GM12864 (cell line): Measurements from ENCODE around the gene SEPTIN2.

Source experiments
- DNase-seq: peaks from one replicate; pipeline ENCODE4 v3.0.0-alpha.2; 2011; ENCODE audit warnings: low read depth
- H3K4me3 ChIP-seq: 2 replicates; pipeline ENCODE4 v1.5.1; 2011; ENCODE audit warnings: mild to moderate bottlenecking, low read depth, low read length, control low read depth
- CTCF ChIP-seq: IDR thresholded peaks from 2 replicates; pipeline ENCODE4 v1.5.1; 2011; ENCODE audit warnings: low read depth, mild to moderate bottlenecking, moderate library complexity, low read length, control low read depth, inconsistent platforms; ENCODE audit errors: missing control alignments

SEPTIN2 gene

GRCh38 chr2:241298673-241299072, 17.1 kb upstream of the SEPTIN2 start:
- TF ChIP-seq CTCF, result no peak
- no peak for DNase-seq
- no peak overlapping the region for H3K4me3 ChIP-seq

GRCh38 chr2:241300000-241300399, 15.7 kb upstream of the SEPTIN2 start:
- no peak for DNase-seq
- no peak overlapping the region for H3K4me3 ChIP-seq
- TF ChIP-seq CTCF, result no peak

GRCh38 chr2:241302083-241302482, 13.6 kb upstream of the SEPTIN2 start:
- no peak for TF ChIP-seq CTCF
- DNase-seq, result no peak
- H3K4me3 ChIP-seq, result no peak overlapping the region

GRCh38 chr2:241302759-241303651, 12.7 kb upstream of the SEPTIN2 start:
- no peak for TF ChIP-seq CTCF
- H3K4me3 ChIP-seq, result no peak overlapping the region
- no peak for DNase-seq

- no peak overlapping the region for H3K4me3 ChIP-seq
- no peak for DNase-seq
- TF ChIP-seq CTCF, result no peak
Observed at GRCh38 chr2:241304039-241304670, 11.6 kb upstream of the SEPTIN2 start.

- H3K4me3 ChIP-seq, result no peak overlapping the region
- DNase-seq, result no peak
- TF ChIP-seq CTCF, result no peak
Observed at GRCh38 chr2:241307055-241307454, 8.7 kb upstream of the SEPTIN2 start.
